SK-N-SH (cell line): ENCODE measurements around the gene HOXB9. TPM values are rescaled to one million over a fixed set of nuclear protein-coding genes. Genes with fewer than 3 reads are reported as not detected.

Source experiments
- CTCF ChIA-PET: fragments of 300-600, 350-600 bp; formaldehyde crosslinking; extraction: SDS; loops from one replicate; lab custom pipeline; 2021; lab: Yijun Ruan, JAX
- POLR2A ChIA-PET: fragments of 350-600 bp; sonication (Branson Sonifier 250); formaldehyde crosslinking; extraction: SDS; loops from one replicate; lab custom pipeline; 2020; ENCODE audit warnings: antibody characterized with exemption, inconsistent platforms; lab: Yijun Ruan, JAX
- DNase-seq: peaks from one replicate; pipeline ENCODE4 v3.0.0; 2012
- H2AFZ ChIP-seq: fragments of 200-600 bp; sonication (generic); 2 replicates; pipeline ENCODE4 v1.8.1; 2016; ENCODE audit warnings: antibody characterized with exemption, mild to moderate bottlenecking, low read depth
- H3F3A ChIP-seq: fragments of 200-600 bp; sonication (generic); replicated peaks from 2 replicates; pipeline ENCODE3; 2016; ENCODE audit warnings: antibody characterized with exemption, mild to moderate bottlenecking; ENCODE audit not compliant: insufficient read depth
- H3K27ac ChIP-seq, 2 experiments: fragments of 200-500 bp in 1 of 2; fragments of 200-600 bp in 1 of 2; sonication (Bioruptor generic) in 1 of 2; sonication (generic), shearing (Covaris generic) in 1 of 2; 2 replicates each; pipeline versions ENCODE4 v1.5.1 to v1.6.1; 2014 to 2016; ENCODE audit warnings: low read depth in 2 of 2, inconsistent platforms in 1 of 2, low read length in 1 of 2, mild to moderate bottlenecking in 1 of 2, mixed read lengths in 1 of 2
- H3K27me3 ChIP-seq: fragments of 200-600 bp; sonication (generic), shearing (Covaris generic); 2 replicates; pipeline ENCODE4 v1.6.1; 2016; ENCODE audit warnings: mixed run types; ENCODE audit not compliant: insufficient read depth
- H3K36me3 ChIP-seq, 2 experiments: fragments of 200-500 bp in 1 of 2; fragments of 200-600 bp in 1 of 2; sonication (Bioruptor generic) in 1 of 2; sonication (generic) in 1 of 2; replicated peaks in 1 of 2; 2 replicates each; pipeline versions ENCODE3 to v1.5.1; 2014 to 2016; ENCODE audit warnings: low read length in 1 of 2, mild to moderate bottlenecking in 1 of 2; ENCODE audit not compliant: insufficient read depth in 2 of 2, control insufficient read depth in 1 of 2
- H3K4me1 ChIP-seq, 2 experiments: fragments of 200-500 bp in 1 of 2; fragments of 200-600 bp in 1 of 2; sonication (Bioruptor generic) in 1 of 2; sonication (generic), shearing (Covaris generic) in 1 of 2; 2 replicates each; pipeline versions ENCODE4 v1.5.1 to v1.6.1; 2014 to 2016; ENCODE audit warnings: low read depth in 1 of 2, low read length in 1 of 2, mixed run types in 1 of 2; ENCODE audit not compliant: insufficient read depth in 2 of 2, control insufficient read depth in 1 of 2
- H3K4me2 ChIP-seq: fragments of 200-600 bp; sonication (generic), shearing (Covaris generic); 2 replicates; pipeline ENCODE4 v1.6.1; 2017; ENCODE audit warnings: mixed run types
- H3K4me3 ChIP-seq, 2 experiments: fragments of 200-500 bp in 1 of 2; fragments of 200-600 bp in 1 of 2; sonication (Bioruptor generic) in 1 of 2; sonication (generic), shearing (Covaris generic) in 1 of 2; 2 replicates each; pipeline versions ENCODE4 v1.5.1 to v1.8.1; 2014 to 2016; ENCODE audit warnings: low read depth in 2 of 2, inconsistent platforms in 1 of 2, low read length in 1 of 2, mild to moderate bottlenecking in 1 of 2, mixed read lengths in 1 of 2, moderate library complexity in 1 of 2
- H3K79me2 ChIP-seq: fragments of 200-600 bp; sonication (generic); 2 replicates; pipeline ENCODE4 v1.8.1; 2017; ENCODE audit warnings: mild to moderate bottlenecking; ENCODE audit not compliant: insufficient read depth
- H3K9ac ChIP-seq: fragments of 200-600 bp; sonication (generic); 2 replicates; pipeline ENCODE4 v1.6.1; 2017; ENCODE audit warnings: mixed run types
- H3K9me2 ChIP-seq: fragments of 200-600 bp; sonication (generic); 2 replicates; pipeline ENCODE4 v1.6.1; 2017; ENCODE audit warnings: mixed run types
- H3K9me3 ChIP-seq: fragments of 200-600 bp; sonication (generic); 2 replicates; pipeline ENCODE4 v1.6.1; 2017; ENCODE audit warnings: mixed run types, mild to moderate bottlenecking, moderate library complexity
- H4K20me1 ChIP-seq: fragments of 200-600 bp; sonication (generic); 2 replicates; pipeline ENCODE4 v1.6.1; 2017; ENCODE audit warnings: mild to moderate bottlenecking, mixed run types; ENCODE audit not compliant: insufficient read depth
- ELF1 ChIP-seq: IDR thresholded peaks from 2 replicates; pipeline ENCODE4 v1.4.0; 2012
- FOSL2 ChIP-seq: IDR thresholded peaks from 2 replicates; pipeline ENCODE4 v1.4.0; 2012; ENCODE audit warnings: low read depth, mild to moderate bottlenecking, moderate library complexity, borderline replicate concordance
- GATA2 ChIP-seq: sonication (generic); formaldehyde crosslinking; IDR thresholded peaks from 2 replicates; pipeline ENCODE4 v1.5.0; 2020; ENCODE audit warnings: mild to moderate bottlenecking, missing genetic modification reagents
- IRF3 ChIP-seq: fragments of 150-350 bp; IDR thresholded peaks from 2 replicates; pipeline ENCODE4 v1.6.1; 2016; ENCODE audit warnings: mild to moderate bottlenecking, low read depth, low read length
- NFIC ChIP-seq: IDR thresholded peaks from 2 replicates; pipeline ENCODE4 v1.4.0; 2012; ENCODE audit warnings: borderline replicate concordance
- RCOR1 ChIP-seq: fragments of 150-350 bp; IDR thresholded peaks from 2 replicates; pipeline ENCODE4 v1.6.1; 2017; ENCODE audit warnings: antibody characterized with exemption, low read length
- YY1 ChIP-seq: IDR thresholded peaks from 2 replicates; pipeline ENCODE4 v1.4.0; 2012; ENCODE audit warnings: low read depth, mild to moderate bottlenecking
- WGBS: methylation state at CpG from one replicate; pipeline ENCODE4 v1.1.6; 2017; ENCODE audit warnings: low lambda C conversion rate; 5-methylcytosine and 5-hydroxymethylcytosine counted together
- polyA plus RNA-seq, 3 experiments: library from polyadenylated mRNA; depleted of rRNA; stranded (reverse); fragments of >200 nt; gene quantifications; 2 replicates each; pipeline ENCODE4 v1.2.3, GENCODE V29; 2012
- TF ChIP-seq, protein P1 (sequence below): IDR thresholded peaks from 2 replicates; pipeline ENCODE4 v1.4.0; 2012; ENCODE audit warnings: low read depth
- TF ChIP-seq, protein P2 (sequence below): IDR thresholded peaks from 2 replicates; pipeline ENCODE4 v1.6.1; 2012; ENCODE audit warnings: mild to moderate bottlenecking, low read depth, low read length, moderate library complexity

HOXB9 gene
- polyA plus RNA-seq, 1 of the 3 experiments (the other 2 are of a cell fraction) = not detected

DNA sequence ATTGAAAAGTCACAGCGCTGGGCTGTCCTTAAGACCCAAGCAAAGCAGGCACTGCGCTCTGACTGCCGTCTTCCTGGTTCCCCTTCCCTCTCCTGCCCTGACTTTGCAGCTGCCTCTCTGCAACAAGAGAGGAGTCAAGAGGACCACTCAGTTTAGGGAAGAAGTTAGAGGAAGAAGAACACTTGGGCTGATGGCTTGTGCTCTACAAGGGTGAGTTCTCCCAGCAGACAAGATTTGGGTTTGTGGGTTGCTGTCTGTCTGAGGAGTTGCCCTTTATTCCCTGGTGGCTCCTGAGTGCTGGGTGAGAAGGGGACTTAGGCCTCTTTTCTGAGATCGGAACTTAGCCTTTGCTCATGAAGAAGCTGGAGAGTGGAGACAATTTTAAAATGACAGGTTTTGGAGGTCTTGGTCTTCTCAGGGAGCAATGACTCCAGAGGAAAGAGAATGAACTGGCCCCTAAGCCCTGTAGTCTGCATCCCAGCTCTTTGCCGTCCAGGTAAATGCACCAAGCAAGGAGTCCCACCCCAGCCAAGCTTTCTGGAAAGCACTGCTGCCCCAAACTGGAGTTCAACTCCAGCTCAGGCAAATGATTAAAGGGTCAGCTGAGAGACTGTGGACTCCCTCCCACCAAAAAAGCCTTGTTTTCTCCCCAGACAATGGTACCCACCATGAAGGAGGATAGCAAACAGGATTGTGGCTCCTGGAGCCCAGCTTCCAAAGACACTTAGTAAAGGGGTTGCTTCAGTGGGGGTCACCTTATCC is 2.7 kb upstream of the HOXB9 start:
- no peak for DNase-seq
- Histone ChIP-seq H3K4me2 (no peak overlapping the region), H3K9me2 (no peaks in the 10 kb centered on the region), H3F3A (no peaks in the 10 kb centered on the region), H3K4me1 (no peaks in the 10 kb centered on the region), H3K4me3 (no peak overlapping the region), H3K27ac (no peak overlapping the region), H3K36me3 (no peaks in the 10 kb centered on the region), H3K79me2 (no peaks in the 10 kb centered on the region), H3K9ac (no peak overlapping the region), H4K20me1 (peaks cover 3% of the 10 kb centered on the region; the same call in 1 of the 2 replicates), H3K9me3 (no peaks in the 10 kb centered on the region), H2AFZ (no peak overlapping the region), H3K27me3 (peaks cover 98% of the 10 kb centered on the region)
- ChIA-PET POLR2A (no interaction called here), CTCF (interaction anchor here (1.0 to 2.4 kb wide), 3 partner anchors 10 to 602 kb away, joined by 3 to 23 read pairs (median 3); no protein-coding TSS in a partner anchor)
- WGBS = 9% methylated on average over 5 of the region's 5 CpGs
- no peak for TF ChIP-seq ELF1
- TF ChIP-seq FOSL2 = no peak
- TF ChIP-seq IRF3 = no peak
- TF ChIP-seq, protein P1, sequence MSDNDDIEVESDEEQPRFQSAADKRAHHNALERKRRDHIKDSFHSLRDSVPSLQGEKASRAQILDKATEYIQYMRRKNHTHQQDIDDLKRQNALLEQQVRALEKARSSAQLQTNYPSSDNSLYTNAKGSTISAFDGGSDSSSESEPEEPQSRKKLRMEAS = no peak

DNA sequence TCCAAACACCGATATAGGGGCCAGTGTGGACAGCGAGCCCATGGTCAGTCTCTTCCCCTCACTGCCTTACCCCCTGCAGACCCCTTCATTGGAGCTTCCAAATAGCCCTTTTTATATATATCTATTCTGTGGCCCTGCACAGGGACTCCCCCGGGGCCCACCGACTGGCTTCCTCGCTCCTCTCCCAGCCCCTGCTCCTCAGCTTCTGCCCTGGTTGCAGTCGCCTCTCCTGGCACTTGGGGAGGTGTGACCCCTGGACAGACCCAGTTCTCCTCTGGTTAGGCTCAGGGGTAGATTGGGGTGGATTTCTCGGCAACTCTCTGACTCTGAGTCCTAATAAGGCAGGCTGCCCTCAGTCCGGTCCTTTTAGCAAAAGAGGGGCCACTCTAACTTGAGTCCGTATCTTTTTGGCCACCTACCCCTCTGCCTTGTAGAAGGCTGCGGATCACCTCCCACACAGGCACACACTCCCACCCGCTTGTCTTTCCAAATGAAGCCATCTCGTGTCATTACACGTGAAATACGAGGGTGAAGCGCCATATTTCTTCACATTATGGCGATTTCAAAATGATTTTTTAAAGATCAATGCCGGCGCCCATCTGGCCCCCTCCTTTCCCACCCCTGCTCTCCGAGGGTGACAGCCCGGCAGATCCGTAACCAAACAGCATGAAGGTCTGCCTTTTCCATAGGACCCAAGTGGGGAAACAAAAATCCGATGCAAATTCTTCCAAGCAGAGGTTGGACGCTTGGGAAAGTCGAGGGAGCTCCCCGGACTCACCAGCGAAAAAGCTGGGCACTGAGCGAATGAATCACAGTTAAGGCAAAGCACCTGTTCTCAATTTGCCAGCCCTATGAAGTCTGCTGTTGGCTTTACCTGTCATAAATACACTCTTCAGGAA is 1.7 kb upstream of the HOXB9 start:
- ChIA-PET CTCF (interaction anchor here (1.1 to 7.6 kb wide), 7 partner anchors 8 to 257 kb away, joined by 3 to 50 read pairs (median 4); no protein-coding TSS in a partner anchor), POLR2A (no interaction called here)

More for the DNA sequence above, 1.7 kb upstream of the HOXB9 start:
- H3K27ac ChIP-seq = no peak overlapping the region
- no peak overlapping the region for H2AFZ ChIP-seq
- no peak for DNase-seq
- no peaks in the 10 kb centered on the region for H3K4me1 ChIP-seq
- WGBS = 15% methylated on average over 27 of the region's 27 CpGs
- H3K36me3 ChIP-seq = no peaks in the 10 kb centered on the region
- no peak overlapping the region for H3K9ac ChIP-seq
- H3K9me2 ChIP-seq = no peaks in the 10 kb centered on the region
- H3K4me2 ChIP-seq = no peak overlapping the region
- TF ChIP-seq YY1 (no peak), RCOR1 (no peak), FOSL2 (no peak), GATA2 (CRISPR knock-in tag) (no peak), ELF1 (no peak), NFIC (no peak)
- TF ChIP-seq, protein P2, sequence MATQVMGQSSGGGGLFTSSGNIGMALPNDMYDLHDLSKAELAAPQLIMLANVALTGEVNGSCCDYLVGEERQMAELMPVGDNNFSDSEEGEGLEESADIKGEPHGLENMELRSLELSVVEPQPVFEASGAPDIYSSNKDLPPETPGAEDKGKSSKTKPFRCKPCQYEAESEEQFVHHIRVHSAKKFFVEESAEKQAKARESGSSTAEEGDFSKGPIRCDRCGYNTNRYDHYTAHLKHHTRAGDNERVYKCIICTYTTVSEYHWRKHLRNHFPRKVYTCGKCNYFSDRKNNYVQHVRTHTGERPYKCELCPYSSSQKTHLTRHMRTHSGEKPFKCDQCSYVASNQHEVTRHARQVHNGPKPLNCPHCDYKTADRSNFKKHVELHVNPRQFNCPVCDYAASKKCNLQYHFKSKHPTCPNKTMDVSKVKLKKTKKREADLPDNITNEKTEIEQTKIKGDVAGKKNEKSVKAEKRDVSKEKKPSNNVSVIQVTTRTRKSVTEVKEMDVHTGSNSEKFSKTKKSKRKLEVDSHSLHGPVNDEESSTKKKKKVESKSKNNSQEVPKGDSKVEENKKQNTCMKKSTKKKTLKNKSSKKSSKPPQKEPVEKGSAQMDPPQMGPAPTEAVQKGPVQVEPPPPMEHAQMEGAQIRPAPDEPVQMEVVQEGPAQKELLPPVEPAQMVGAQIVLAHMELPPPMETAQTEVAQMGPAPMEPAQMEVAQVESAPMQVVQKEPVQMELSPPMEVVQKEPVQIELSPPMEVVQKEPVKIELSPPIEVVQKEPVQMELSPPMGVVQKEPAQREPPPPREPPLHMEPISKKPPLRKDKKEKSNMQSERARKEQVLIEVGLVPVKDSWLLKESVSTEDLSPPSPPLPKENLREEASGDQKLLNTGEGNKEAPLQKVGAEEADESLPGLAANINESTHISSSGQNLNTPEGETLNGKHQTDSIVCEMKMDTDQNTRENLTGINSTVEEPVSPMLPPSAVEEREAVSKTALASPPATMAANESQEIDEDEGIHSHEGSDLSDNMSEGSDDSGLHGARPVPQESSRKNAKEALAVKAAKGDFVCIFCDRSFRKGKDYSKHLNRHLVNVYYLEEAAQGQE = no peak
- TF ChIP-seq, all 33 proteins: peak for 0
- peaks cover 98% of the 10 kb centered on the region for H3K27me3 ChIP-seq
- H3K79me2 ChIP-seq = no peaks in the 10 kb centered on the region
- H3K9me3 ChIP-seq = no peaks in the 10 kb centered on the region
- peaks cover 3% of the 10 kb centered on the region; the same call in 1 of the 2 replicates for H4K20me1 ChIP-seq
- no peak overlapping the region for H3K4me3 ChIP-seq
- H3F3A ChIP-seq = no peaks in the 10 kb centered on the region
